ENCODE data around the gene BRD7. TPM values are rescaled to one million over a fixed set of nuclear protein-coding genes. Genes with fewer than 3 reads are reported as not detected.

Gene BRD7
- total and polyA plus RNA-seq, 2 of the 13 experiments (the other 11 are each of a cell fraction or from before 2014, with no cell fraction given): 82.3 to 149 TPM

- TF ChIP-seq ZNF670 (CRISPR knock-in tag; IDR thresholded peaks at IDR 0.05; ENCODE audit: borderline replicate concordance) (no peak), HNRNPK (IDR thresholded peaks at IDR 0.05; ENCODE audit: low read depth, low read length, poor library complexity, severe bottlenecking) (no peak), YY1 (IDR thresholded peaks at IDR 0.05; ENCODE audit: insufficient read depth, insufficient replicate concordance, low read depth, low read length) (no peak), TGIF2 (CRISPR knock-in tag; IDR thresholded peaks at IDR 0.05) (no peak), ZNF660 (CRISPR knock-in tag; IDR thresholded peaks at IDR 0.05; ENCODE audit: borderline replicate concordance, low read depth) (no peak), MAZ (IDR thresholded peaks at IDR 0.05; ENCODE audit: borderline replicate concordance, low read depth, low read length) (no peak), MAZ (CRISPR knock-in tag; IDR thresholded peaks at IDR 0.05; ENCODE audit: low read depth) (no peak), CCDC6 (CRISPR knock-in tag; IDR thresholded peaks at IDR 0.05) (no peak), MAFF (IDR thresholded peaks at IDR 0.05; ENCODE audit: low read depth, low read length) (no peak), STAT5B (CRISPR knock-in tag; IDR thresholded peaks at IDR 0.05) (no peak), ZNF274 (CRISPR knock-in tag; IDR thresholded peaks at IDR 0.05) (no peak), TOPORS (CRISPR knock-in tag; IDR thresholded peaks at IDR 0.05) (no peak), MZF1 (CRISPR knock-in tag; IDR thresholded peaks at IDR 0.05; ENCODE audit: borderline replicate concordance) (no peak), FOXO1 (CRISPR knock-in tag; IDR thresholded peaks at IDR 0.05) (peak; percentile 31; the same call in 1 of the 2 replicates), RBFOX2 (IDR thresholded peaks at IDR 0.05; ENCODE audit: low read depth, low read length) (no peak), ZNF510 (CRISPR knock-in tag; IDR thresholded peaks at IDR 0.05; ENCODE audit: low read depth) (no peak), RFX3 (CRISPR knock-in tag; IDR thresholded peaks at IDR 0.05) (no peak), ATF1 (CRISPR knock-in tag; IDR thresholded peaks at IDR 0.05) (no peak), NFYC (CRISPR knock-in tag; IDR thresholded peaks at IDR 0.05) (no peak), KLF16 (CRISPR knock-in tag; IDR thresholded peaks at IDR 0.05) (no peak), TBX2 (CRISPR knock-in tag; IDR thresholded peaks at IDR 0.05; ENCODE audit: borderline replicate concordance) (0 out of 2 replicates have a peak, but pooled peaks have one; percentile 48), ASH2L (IDR thresholded peaks at IDR 0.05; ENCODE audit: insufficient read length, low read depth, low read length) (no peak), ARID2 (CRISPR knock-in tag; IDR thresholded peaks at IDR 0.05; ENCODE audit: borderline replicate concordance) (no peak), ZNF468 (CRISPR knock-in tag; IDR thresholded peaks at IDR 0.05) (no peak)
- TF ChIP-seq, protein P1, sequence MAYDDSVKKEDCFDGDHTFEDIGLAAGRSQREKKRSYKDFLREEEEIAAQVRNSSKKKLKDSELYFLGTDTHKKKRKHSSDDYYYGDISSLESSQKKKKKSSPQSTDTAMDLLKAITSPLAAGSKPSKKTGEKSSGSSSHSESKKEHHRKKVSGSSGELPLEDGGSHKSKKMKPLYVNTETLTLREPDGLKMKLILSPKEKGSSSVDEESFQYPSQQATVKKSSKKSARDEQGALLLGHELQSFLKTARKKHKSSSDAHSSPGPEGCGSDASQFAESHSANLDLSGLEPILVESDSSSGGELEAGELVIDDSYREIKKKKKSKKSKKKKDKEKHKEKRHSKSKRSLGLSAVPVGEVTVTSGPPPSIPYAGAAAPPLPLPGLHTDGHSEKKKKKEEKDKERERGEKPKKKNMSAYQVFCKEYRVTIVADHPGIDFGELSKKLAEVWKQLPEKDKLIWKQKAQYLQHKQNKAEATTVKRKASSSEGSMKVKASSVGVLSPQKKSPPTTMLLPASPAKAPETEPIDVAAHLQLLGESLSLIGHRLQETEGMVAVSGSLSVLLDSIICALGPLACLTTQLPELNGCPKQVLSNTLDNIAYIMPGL (CRISPR knock-in tag; IDR thresholded peaks at IDR 0.05; ENCODE audit: borderline replicate concordance in 1 of 2, low read depth in 1 of 2): peak in 1 of 2 experiments; percentile 19; a peak in 1 of 4 replicates
- TF ChIP-seq, protein P2, sequence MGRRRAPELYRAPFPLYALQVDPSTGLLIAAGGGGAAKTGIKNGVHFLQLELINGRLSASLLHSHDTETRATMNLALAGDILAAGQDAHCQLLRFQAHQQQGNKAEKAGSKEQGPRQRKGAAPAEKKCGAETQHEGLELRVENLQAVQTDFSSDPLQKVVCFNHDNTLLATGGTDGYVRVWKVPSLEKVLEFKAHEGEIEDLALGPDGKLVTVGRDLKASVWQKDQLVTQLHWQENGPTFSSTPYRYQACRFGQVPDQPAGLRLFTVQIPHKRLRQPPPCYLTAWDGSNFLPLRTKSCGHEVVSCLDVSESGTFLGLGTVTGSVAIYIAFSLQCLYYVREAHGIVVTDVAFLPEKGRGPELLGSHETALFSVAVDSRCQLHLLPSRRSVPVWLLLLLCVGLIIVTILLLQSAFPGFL (CRISPR knock-in tag; IDR thresholded peaks at IDR 0.05): no peak
- TF ChIP-seq, protein P3, sequence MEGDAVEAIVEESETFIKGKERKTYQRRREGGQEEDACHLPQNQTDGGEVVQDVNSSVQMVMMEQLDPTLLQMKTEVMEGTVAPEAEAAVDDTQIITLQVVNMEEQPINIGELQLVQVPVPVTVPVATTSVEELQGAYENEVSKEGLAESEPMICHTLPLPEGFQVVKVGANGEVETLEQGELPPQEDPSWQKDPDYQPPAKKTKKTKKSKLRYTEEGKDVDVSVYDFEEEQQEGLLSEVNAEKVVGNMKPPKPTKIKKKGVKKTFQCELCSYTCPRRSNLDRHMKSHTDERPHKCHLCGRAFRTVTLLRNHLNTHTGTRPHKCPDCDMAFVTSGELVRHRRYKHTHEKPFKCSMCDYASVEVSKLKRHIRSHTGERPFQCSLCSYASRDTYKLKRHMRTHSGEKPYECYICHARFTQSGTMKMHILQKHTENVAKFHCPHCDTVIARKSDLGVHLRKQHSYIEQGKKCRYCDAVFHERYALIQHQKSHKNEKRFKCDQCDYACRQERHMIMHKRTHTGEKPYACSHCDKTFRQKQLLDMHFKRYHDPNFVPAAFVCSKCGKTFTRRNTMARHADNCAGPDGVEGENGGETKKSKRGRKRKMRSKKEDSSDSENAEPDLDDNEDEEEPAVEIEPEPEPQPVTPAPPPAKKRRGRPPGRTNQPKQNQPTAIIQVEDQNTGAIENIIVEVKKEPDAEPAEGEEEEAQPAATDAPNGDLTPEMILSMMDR (CRISPR knock-in tag; IDR thresholded peaks at IDR 0.05): peak; percentile 94
These were observed 3.3 kb upstream of the BRD7 start (continued) for GRCh38 chr16:50371936-50372595.

All from HepG2 (cell line).